Gastrocnemius medialis (tissue), 4 donors: ENCODE measurements around the gene GALNT18.

ENCODE experiments used
- POLR2A ChIP-seq, 2 donors: fragments of 450-650 bp; IDR thresholded peaks; one replicate each; pipeline ENCODE4 v1.6.1; 2017; ENCODE audit warnings: antibody characterized with exemption in 2 of 2, mild to moderate bottlenecking in 2 of 2, moderate library complexity in 2 of 2
- TF ChIP-seq, protein P1 (sequence below), 5 experiments: fragments of 450-650 bp in 3 of 5; fragments of 200-600 bp in 2 of 5; sonication (generic) in 2 of 5; IDR thresholded peaks in 4 of 5; conservative IDR thresholded peaks in 1 of 5; 1 replicate in 4 of 5; 2 replicates in 1 of 5; pipeline ENCODE4 v1.5.1; 2016 to 2019; ENCODE audit warnings: antibody characterized with exemption in 5 of 5, mild to moderate bottlenecking in 3 of 5, moderate library complexity in 3 of 5

DNA sequence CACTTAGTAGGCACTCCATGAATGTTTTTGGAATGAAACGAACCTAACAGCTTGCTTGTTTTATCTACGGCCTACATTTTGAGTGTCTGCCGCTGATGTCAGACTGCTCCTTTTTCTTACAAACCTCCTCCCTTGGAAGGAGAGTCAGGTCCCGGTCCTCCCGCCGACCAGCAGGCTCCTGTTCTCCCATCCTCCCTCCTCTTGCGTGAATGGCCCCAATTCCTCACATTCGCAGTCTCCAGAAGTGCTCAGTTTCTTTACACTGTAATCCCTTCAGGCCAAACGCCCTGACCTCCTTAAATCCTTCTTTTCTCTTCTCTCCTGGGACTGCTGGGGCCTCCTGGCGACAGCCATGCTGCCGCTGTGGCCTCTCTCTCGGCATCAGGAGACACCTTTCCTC, 186.2 kb downstream of the GALNT18 start:
- TF ChIP-seq POLR2A (IDR thresholded peaks at IDR 0.05): no peak
- TF ChIP-seq, protein P1, sequence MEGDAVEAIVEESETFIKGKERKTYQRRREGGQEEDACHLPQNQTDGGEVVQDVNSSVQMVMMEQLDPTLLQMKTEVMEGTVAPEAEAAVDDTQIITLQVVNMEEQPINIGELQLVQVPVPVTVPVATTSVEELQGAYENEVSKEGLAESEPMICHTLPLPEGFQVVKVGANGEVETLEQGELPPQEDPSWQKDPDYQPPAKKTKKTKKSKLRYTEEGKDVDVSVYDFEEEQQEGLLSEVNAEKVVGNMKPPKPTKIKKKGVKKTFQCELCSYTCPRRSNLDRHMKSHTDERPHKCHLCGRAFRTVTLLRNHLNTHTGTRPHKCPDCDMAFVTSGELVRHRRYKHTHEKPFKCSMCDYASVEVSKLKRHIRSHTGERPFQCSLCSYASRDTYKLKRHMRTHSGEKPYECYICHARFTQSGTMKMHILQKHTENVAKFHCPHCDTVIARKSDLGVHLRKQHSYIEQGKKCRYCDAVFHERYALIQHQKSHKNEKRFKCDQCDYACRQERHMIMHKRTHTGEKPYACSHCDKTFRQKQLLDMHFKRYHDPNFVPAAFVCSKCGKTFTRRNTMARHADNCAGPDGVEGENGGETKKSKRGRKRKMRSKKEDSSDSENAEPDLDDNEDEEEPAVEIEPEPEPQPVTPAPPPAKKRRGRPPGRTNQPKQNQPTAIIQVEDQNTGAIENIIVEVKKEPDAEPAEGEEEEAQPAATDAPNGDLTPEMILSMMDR (IDR thresholded peaks at IDR 0.05 in 4 of 5, conservative IDR thresholded peaks at IDR 0.05 in 1 of 5): no peak
